Hypothalamus (tissue), 51 donors: ENCODE data around the gene TFPI.
A peak's percentile ranks its signal among the peaks of the same experiment; 100 is the strongest.
"Not testable (repeated sequence)": the region's sequence is repeated elsewhere in the genome, so short reads cannot be mapped to it uniquely, and the experiment has no call there.

Source experiments
- DNase-seq, 51 donors: peaks; one replicate each; lab custom pipeline; 2025; lab: John Stamatoyannopoulos, UW

Gene TFPI

DNA sequence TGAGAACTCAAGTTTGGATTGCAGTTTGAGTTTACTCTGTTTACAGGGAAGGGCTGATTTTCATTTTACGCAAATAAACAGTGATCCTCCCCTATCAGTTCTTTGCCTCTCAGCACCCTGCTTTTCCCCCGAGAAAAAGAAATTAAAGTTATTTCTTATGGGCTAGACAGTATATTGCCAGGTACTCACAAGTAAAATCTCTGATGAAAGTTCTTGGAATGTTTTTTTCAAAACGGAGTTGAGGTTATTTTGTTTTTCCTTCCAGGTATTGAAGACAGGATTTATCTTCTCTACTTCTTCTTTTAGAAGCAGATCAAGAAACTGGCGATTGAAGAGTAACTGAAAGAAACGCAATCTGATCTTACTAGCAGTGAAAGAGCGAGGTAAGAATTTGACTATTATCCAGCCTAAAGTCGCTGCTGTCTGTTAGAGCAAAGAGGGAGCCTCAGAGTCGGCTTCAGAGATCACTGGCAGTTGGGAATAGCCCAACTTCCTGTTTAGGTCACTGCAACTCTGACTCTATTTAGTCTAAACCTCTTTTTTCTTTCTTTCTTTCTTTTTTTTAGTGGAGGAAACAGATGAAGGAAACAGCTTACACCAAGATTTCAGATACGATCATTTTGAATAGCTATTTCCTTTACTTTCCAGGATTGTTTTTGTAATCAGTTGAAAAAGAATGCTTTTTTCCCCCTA lies at the start of gene TFPI:
Gene TFPI, minus strand, starts transcription at position 425 of the 693 bp plus-strand sequence. CDS start 50,667 bp downstream, outside the sequence.
- no peak for DNase-seq

DNA sequence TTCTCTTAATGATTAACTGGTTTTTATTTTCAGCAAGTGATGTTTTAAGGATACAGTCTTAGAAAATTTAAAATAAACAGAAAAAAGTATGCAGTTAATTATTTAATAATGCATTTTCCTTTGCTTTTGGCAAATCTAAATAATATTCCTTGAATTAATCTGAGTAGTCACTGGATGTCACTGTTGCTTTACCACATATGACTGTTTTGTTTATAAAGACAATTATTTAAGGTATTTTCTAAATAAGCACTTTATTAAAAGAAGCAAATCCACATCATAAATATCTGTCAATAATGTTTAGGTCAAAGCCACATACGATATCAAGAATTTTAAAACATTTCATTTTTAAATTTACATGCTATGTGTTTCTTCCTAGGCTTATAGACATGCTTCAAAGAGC lies 40.6 kb upstream of the TFPI start:
- DNase-seq, result no peak

DNA sequence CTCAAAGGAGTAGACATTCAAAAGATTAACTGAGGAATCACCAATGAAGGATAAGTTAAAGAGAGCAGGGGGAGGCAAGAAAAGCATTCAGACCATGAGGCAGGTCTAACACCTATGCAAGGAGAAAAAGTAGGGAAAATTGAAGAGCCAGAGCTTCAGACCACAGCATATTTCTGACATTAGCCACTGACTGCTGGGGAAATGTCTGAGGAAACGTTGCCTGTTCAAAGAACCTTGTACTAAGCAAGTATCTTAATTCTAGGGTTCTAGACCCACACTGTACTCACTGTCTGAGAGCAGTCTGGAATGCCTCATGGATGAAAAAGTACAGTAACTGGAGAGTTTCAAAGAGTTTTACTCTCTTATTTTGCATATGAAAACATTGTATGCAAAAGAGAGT lies 39.5 kb upstream of the TFPI start:
- no peak for DNase-seq

- no peak for DNase-seq
Observed at GRCh38 chr2:187593098-187593497, 38.9 kb upstream of the TFPI start.

GRCh38 chr2:187590175-187590574 lies 35.9 kb upstream of the TFPI start:
- no peak for DNase-seq

DNA sequence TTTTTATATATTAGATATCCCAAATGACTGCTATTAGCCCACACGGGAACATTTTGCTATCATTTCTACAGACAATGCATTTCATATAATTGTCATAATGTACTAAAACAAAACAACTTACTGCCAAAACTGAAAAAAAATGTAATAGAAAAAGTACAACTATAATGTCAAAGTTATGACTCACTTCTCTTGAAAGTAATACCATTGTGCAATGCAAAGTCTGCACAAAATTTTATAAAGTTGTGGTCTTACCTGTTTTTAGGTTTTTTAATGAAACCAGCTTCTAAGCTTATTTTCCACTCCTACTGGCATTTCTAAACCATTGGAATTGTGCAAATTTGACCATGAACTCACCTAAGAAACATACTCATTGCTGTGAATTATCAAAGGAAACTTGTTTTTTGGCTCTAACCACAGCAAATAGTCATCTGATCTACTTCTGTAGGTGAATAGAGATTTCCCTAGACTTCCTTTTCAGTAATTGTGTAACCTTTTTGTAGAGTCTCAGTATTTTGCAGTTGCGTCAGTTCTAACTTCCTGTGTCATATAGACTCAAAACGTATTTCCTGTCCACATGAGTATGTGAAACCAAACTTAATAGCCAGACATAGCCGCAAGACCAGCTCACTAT lies 31.9 kb upstream of the TFPI start:
- DNase-seq, result peak in 1 of 51 donors; percentile 11

DNA sequence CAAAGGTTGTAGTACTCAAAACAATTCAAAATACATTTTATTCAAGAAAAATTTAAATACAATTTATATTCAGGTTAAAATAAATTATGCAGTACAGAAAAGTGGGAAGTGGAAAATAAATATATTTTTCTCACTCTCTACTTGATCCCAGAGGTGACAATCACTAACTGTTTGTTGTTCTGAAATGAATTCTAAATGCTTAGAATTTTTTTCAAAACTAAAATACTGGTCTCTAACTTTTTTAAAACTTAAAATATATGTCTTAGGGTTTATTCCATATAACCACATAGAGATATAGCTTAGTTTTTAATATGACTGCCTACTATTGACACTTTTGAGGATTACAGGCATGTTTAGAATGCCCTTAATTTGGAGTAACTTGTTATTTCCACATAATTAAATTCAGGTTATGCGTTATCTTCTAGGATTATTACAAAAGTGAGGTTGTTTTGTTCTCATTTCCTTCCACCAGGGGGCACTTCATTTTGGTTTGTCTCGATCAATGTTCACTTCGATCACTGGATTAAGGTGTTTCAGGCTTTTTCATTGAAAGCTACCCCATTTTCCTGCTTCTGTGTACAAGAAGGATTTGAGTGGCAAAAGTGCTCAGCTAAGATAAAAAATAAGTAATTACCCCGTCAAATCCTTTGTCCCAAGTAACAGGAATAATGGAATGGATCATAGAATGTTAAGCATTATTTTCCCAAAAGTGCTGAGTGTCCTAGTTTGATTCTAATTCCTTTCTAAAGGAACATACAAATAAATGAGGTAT lies 27.1 kb upstream of the TFPI start:
- peak in 3 of 51 donors; percentile 0 to 25 (median 1) for DNase-seq

GRCh38 chr2:187580462-187581124 lies 26.4 kb upstream of the TFPI start:
- DNase-seq, result peak in 1 of 51 donors; percentile 7

DNA sequence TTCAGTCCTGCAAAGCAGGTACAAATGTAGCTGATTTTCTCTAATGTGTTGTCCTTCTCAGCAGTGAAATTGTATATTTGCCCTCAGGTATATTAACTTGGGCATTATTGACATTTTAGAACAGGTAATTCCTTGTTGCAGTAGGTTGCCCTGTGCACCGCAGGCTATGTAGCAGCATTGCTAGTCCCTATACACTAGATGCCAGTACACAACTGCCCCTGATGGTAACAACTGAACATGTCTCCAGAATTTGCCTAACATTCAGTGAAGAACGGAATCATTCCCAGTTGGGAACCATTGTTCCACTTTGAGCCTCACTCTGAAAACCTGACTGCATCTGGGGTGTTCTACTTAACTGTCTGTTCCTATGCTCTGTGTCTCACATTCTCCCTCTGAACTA lies 23.1 kb upstream of the TFPI start:
- DNase-seq, result no peak

- DNase-seq, result no peak
Observed at GRCh38 chr2:187576906-187577305, 22.7 kb upstream of the TFPI start.

- DNase-seq, result no peak
Observed at GRCh38 chr2:187575751-187576067, 21.5 kb upstream of the TFPI start.

DNA sequence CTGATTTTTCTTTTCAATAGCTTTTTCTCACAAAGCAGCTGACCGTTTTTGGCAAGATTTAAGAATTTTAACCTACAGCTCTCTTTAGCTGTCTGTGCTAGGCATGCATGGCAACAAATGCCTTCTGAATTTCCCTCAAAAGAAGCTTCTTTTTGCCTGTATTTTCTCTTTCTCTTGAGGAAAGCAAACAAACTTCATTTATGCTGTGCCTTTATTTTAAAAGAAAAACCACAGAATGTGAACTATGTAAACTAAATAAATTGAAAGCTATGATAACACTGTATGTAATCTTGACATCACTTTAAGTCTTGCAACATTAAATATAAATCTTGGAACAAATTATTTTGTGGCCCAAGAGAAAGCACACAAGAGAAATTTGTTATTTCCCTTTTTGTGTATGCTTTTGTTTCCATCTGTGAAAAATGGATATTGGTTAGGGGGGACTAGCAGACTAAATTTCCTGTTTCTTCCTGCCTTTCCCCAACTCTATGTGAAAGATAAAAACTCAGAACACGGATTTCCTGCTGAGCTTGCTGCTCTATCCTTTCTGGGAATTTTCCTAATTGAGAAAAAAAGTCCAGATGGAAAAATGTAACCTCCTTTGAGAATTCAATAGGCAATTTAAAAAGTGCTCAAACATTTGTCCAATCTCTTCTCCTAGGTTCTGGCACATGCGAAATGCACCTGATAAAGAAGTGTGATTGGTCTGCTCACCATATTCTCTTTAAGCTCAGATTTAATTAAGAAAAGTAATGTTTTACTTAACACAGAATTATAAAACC lies 20.9 kb upstream of the TFPI start:
- no peak for DNase-seq

DNA sequence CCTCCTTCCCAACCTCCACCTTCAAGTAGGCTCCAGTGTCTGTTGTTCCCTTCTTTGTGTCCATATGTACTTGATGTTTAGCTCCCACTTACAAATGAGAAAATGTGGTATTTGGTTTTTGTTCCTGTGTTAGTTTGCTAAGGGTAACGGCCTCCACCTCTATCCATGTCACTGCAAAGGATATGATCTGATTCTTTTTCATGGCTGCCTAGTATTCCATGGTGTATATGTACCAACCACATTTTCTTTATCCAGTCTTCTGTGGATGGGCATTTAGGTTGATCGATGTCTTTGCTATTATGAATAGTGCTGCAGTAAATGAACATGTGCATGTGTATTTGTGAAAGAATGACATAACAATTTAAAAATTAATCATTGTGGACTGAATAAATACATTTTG lies 19.5 kb upstream of the TFPI start:
- DNase-seq, result no peak

DNA sequence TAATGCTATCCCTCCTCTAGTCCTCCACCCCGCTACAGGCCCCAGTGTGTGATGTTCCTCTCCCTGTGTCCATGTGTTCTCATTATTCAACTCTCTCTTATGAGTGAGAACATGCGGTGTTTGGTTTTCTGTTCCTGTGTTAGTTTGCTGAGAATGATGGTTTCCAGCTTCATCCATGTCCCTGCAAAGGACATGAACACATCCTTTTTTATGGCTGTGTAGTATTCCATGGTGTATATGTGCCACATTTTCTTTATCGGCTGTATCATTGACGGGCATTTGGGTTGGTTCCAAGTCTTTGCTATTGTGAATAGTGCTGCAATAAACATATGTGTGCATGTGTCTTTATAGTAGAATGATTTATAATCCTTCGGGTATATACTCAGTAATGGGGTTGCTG lies 17.8 kb upstream of the TFPI start:
- DNase-seq, result not testable (repeated sequence)

GRCh38 chr2:187569571-187569970 lies 15.3 kb upstream of the TFPI start:
- no peak for DNase-seq

DNA sequence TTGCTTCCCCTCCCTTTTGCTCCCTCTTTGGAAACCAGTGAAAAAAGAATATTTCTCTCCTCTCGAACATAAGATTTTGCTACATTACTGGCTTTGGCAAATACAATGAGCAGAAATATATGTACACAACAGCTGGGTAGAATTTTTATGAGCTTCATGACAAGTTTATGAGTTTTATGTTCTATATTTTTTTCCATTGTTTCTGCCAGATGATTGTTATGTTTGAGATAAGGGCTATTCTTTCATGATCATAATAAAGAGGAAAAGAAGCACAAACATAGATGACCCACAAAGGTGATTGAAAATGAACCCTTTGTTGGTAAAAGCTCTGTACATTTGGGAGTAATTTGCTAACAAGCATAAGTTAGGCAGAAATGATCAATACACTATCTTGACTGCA lies 14.8 kb upstream of the TFPI start:
- no peak for DNase-seq

DNA sequence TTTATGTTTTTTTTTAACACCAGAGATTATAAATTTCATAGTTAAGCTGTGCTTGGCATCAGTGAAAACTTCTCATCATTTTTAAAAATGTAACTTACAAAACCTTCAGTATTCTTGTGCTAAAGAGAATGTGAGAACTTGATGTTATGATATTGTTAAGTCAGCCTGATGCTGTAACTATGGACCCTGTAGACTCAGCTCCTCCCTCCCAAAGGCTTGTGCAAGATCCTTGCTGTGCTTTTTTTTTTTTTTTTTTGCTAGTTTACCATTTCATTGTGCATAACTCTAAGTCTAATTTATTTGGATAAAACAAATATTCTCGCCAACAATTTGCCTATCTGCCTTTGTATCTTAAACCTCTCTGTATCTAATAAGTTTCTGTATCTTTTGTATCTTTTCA lies 12.9 kb upstream of the TFPI start:
- no peak for DNase-seq

DNA sequence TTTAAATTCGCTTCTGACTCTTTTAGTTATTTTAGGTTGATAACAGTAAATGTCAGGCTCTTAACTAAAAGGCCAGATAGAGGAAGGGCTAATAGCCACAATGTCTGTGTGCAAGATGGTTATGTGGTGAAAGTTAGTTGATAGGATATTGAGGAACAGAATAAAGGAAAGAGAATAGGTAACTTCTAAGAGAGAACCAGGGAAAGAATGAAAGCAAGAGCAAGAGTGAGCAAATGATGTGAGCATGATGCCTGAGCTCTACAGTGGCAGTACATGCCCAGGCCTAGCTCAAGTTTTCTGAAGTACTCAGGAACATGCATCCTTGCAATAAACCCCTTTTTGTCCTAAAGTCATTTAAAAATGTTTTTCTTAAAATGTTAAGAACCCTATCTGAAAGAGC lies 12.5 kb upstream of the TFPI start:
- no peak for DNase-seq

DNA sequence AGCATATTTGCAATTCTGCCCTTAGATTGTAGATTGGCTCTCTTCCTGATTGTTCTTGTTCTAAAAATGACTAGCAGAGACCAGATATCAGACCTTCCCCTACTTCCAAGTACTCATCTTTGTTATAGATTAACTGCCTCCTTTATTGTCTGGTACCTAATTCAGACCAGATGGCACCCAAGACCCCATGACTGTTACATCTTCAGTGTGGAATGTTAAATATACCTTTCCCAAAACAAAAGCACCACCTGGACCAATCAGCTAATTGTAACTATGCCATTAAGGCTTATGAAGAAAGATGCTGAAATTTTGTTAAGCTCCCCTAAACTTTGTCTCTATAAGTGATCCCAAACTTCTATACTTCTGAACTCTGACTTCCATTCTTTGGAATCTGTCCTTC lies 12.0 kb upstream of the TFPI start:
- no peak for DNase-seq

- not testable (repeated sequence) for DNase-seq
Observed at GRCh38 chr2:187565618-187566017, 11.4 kb upstream of the TFPI start.

DNA sequence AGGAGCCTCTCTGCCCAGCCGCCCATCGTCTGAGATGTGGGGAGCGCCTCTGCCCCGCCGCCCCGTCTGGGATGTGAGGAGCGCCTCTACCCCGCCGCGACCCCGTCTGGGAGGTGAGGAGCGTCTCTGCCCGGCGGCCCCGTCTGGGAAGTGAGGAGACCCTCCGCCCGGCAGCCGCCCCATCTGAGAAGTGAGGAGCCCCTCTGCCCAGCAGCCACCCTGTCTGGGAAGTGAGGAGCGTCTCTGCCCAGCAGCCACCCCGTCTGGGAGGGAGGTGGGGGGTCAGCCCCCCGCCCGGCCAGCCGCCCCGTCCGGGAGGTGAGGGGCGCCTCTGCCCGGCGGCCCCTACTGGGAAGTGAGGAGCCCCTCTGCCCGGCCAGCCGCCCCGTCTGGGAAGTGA lies 2.3 kb upstream of the TFPI start:
- not testable (repeated sequence) for DNase-seq
